Neural cell (in vitro differentiated cells): ENCODE measurements around the gene CRIM1. TPM values are rescaled to one million over a fixed set of nuclear protein-coding genes. Genes with fewer than 3 reads are reported as not detected.

Experiments used
- H2AFZ ChIP-seq: fragments of 200-600, 300-800 bp; sonication (generic), shearing (Covaris generic); 2 replicates; pipeline ENCODE4 v1.6.0; 2014; ENCODE audit warnings: low read depth, mild to moderate bottlenecking, antibody characterized with exemption, low read length, moderate library complexity
- H3F3A ChIP-seq: fragments of 200-600 bp; shearing (Covaris generic); 2 replicates; pipeline ENCODE4 v1.6.1; 2016; ENCODE audit warnings: mild to moderate bottlenecking, moderate library complexity, mixed read lengths, antibody characterized with exemption, low read length; ENCODE audit not compliant: insufficient read depth, poor library complexity, severe bottlenecking
- H3K27ac ChIP-seq: fragments of 200-600, 300-800 bp; sonication (generic), shearing (Covaris generic); 2 replicates; pipeline ENCODE4 v1.5.1; 2014; ENCODE audit warnings: mild to moderate bottlenecking, low read length, moderate library complexity
- H3K27me3 ChIP-seq: fragments of 300-800, 200-600 bp; sonication (generic), shearing (Covaris generic); 2 replicates; pipeline ENCODE4 v1.6.0; 2014; ENCODE audit warnings: mild to moderate bottlenecking, low read depth, low read length, moderate library complexity; ENCODE audit not compliant: insufficient read depth
- H3K36me3 ChIP-seq: fragments of 300-800, 200-600 bp; sonication (generic), shearing (Covaris generic); 2 replicates; pipeline ENCODE4 v1.5.1; 2014; ENCODE audit warnings: mild to moderate bottlenecking, antibody characterized with exemption, low read length, moderate library complexity; ENCODE audit not compliant: insufficient read depth
- H3K4me2 ChIP-seq: fragments of 300-800, 200-600 bp; sonication (generic), shearing (Covaris generic); 2 replicates; pipeline ENCODE4 v1.6.0; 2014; ENCODE audit warnings: mild to moderate bottlenecking, low read length
- H3K4me3 ChIP-seq: fragments of 300-800, 200-600 bp; sonication (generic), shearing (Covaris generic); 2 replicates; pipeline ENCODE4 v1.5.1; 2014; ENCODE audit warnings: mild to moderate bottlenecking, low read length, moderate library complexity
- H3K79me2 ChIP-seq: fragments of 200-600 bp; shearing (Covaris generic); replicated peaks from 2 replicates; pipeline ENCODE4 v1.6.0; 2014; ENCODE audit warnings: mild to moderate bottlenecking, low read length, moderate library complexity; ENCODE audit not compliant: insufficient read depth
- H3K9ac ChIP-seq: fragments of 300-800, 200-600 bp; sonication (generic), shearing (Covaris generic); 2 replicates; pipeline ENCODE4 v1.6.1; 2016; ENCODE audit warnings: mild to moderate bottlenecking, low read length, mixed read lengths
- H3K9me2 ChIP-seq: fragments of 200-600 bp; shearing (Covaris generic); 2 replicates; pipeline ENCODE4 v1.6.1; 2016; ENCODE audit warnings: mild to moderate bottlenecking, low read length, mixed read lengths; ENCODE audit not compliant: insufficient read depth
- H3K9me3 ChIP-seq: fragments of 200-600, 300-800 bp; sonication (generic), shearing (Covaris generic); 2 replicates; pipeline ENCODE4 v1.6.1; 2016; ENCODE audit warnings: mild to moderate bottlenecking, mixed run types, low read length, moderate library complexity, mixed read lengths
- H4K20me1 ChIP-seq: fragments of 200-600 bp; shearing (Covaris generic); 2 replicates; pipeline ENCODE4 v1.6.1; 2016; ENCODE audit warnings: mild to moderate bottlenecking, mixed run types; ENCODE audit not compliant: insufficient read depth
- EP300 ChIP-seq: fragments of 450-650 bp; conservative IDR thresholded peaks from 2 replicates; pipeline ENCODE4 v1.6.1; 2014; ENCODE audit warnings: antibody characterized with exemption, mild to moderate bottlenecking, moderate library complexity; ENCODE audit not compliant: poor library complexity, severe bottlenecking
- EZH2 ChIP-seq: fragments of 200-600, 300-800 bp; shearing (Covaris generic), sonication (generic); IDR thresholded peaks from 2 replicates; pipeline ENCODE4 v1.6.1; 2014; ENCODE audit warnings: antibody characterized with exemption, low read length, borderline replicate concordance, mild to moderate bottlenecking; ENCODE audit not compliant: insufficient read depth, poor library complexity, severe bottlenecking
- MXI1 ChIP-seq: fragments of 450-650 bp; conservative IDR thresholded peaks from 2 replicates; pipeline ENCODE4 v1.6.1; 2014; ENCODE audit warnings: antibody characterized with exemption, mild to moderate bottlenecking; ENCODE audit not compliant: poor library complexity, severe bottlenecking
- POLR2AphosphoS5 ChIP-seq: IDR thresholded peaks from 2 replicates; pipeline ENCODE4 v1.6.1; 2012
- RAD21 ChIP-seq: fragments of 450-650 bp; conservative IDR thresholded peaks from 2 replicates; pipeline ENCODE4 v1.6.1; 2014; ENCODE audit warnings: antibody characterized with exemption, mild to moderate bottlenecking, moderate library complexity
- SMC3 ChIP-seq: fragments of 450-650 bp; conservative IDR thresholded peaks from 2 replicates; pipeline ENCODE4 v1.6.1; 2014; ENCODE audit warnings: antibody characterized with exemption, mild to moderate bottlenecking, moderate library complexity; ENCODE audit not compliant: poor library complexity
- TAF1 ChIP-seq: IDR thresholded peaks from 2 replicates; pipeline ENCODE4 v1.6.1; 2012; ENCODE audit warnings: low read depth
- polyA plus RNA-seq: library from polyadenylated mRNA; depleted of rRNA; stranded (reverse); fragments of >200 nt; gene quantifications from 2 replicates; pipeline ENCODE4 v1.2.3, GENCODE V29; 2014
- TF ChIP-seq, protein P1 (sequence below): IDR thresholded peaks from 2 replicates; pipeline ENCODE4 v1.6.1; 2012; ENCODE audit warnings: borderline replicate concordance
- TF ChIP-seq, protein P2 (sequence below): fragments of 450-650 bp; IDR thresholded peaks from 2 replicates; pipeline ENCODE4 v1.5.1; 2014; ENCODE audit warnings: antibody characterized with exemption, mild to moderate bottlenecking, moderate library complexity; ENCODE audit not compliant: poor library complexity, severe bottlenecking

The CRIM1 gene
- polyA plus RNA-seq, 1 donor from 2014 or later = 6.7 TPM

DNA sequence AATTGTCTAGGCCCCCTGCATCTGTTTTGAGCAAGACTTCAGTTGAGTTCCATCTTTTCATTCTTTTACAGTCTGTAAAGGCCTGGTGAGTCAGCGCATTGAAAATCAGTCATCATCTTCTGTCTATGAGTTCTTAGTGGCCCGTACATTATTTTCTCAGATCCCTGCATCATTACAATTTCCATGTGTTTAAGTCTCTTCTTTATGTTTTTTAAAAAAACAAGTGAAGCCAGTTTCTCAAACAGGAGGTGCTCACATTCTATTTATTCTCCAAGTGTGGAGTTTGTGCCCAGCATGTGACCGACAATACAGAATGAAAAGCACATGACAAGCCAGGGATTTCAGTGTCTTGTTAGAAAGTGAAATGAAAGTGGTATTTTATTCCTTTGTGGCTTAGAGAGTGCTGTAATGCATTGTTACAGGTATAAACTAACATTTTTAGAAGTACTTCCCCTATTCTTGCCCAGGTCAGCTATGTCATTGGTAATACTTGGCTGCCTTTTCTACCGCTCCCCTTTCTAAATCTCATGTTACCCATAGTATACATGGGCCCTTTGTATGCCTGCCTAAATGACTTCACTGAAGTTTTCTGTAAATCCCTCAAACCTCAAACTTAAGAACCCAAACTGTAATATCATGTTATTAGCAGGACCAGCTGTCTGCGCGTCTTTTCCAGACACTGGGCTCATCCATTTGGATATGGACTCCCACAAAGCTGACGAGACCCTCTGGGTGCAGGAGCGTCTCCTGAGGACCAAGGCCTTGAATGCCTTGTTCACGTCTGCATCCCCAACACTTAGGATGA lies 174.8 kb downstream of the CRIM1 start (continued):
- TF ChIP-seq, protein P1, sequence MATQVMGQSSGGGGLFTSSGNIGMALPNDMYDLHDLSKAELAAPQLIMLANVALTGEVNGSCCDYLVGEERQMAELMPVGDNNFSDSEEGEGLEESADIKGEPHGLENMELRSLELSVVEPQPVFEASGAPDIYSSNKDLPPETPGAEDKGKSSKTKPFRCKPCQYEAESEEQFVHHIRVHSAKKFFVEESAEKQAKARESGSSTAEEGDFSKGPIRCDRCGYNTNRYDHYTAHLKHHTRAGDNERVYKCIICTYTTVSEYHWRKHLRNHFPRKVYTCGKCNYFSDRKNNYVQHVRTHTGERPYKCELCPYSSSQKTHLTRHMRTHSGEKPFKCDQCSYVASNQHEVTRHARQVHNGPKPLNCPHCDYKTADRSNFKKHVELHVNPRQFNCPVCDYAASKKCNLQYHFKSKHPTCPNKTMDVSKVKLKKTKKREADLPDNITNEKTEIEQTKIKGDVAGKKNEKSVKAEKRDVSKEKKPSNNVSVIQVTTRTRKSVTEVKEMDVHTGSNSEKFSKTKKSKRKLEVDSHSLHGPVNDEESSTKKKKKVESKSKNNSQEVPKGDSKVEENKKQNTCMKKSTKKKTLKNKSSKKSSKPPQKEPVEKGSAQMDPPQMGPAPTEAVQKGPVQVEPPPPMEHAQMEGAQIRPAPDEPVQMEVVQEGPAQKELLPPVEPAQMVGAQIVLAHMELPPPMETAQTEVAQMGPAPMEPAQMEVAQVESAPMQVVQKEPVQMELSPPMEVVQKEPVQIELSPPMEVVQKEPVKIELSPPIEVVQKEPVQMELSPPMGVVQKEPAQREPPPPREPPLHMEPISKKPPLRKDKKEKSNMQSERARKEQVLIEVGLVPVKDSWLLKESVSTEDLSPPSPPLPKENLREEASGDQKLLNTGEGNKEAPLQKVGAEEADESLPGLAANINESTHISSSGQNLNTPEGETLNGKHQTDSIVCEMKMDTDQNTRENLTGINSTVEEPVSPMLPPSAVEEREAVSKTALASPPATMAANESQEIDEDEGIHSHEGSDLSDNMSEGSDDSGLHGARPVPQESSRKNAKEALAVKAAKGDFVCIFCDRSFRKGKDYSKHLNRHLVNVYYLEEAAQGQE = no peak

DNA sequence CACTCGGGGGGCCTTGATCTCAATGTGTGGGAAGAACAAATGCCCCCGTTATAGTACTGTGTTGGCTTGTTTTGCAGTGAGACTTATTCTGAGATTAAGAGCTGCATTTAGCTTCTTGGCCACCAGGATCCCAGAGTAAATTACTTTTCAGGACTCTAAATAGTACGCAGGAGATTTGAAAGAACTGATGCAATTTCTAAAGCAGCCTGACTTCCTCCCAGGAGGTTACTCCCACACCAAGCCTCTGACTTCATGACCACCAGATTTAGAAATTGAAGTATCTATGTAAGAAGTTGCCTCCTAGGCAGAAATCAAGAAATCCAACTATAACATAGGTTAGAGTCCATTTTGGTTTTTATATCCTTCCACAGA lies 175.4 kb downstream of the CRIM1 start:
- Histone ChIP-seq H2AFZ (no peak overlapping the region), H3K36me3 (no peaks in the 10 kb centered on the region), H4K20me1 (no peaks in the 10 kb centered on the region), H3K9ac (no peak overlapping the region), H3K4me2 (no peak overlapping the region), H3K27me3 (no peaks in the 10 kb centered on the region), H3K27ac (no peak overlapping the region), H3F3A (no peaks in the 10 kb centered on the region), H3K79me2 (no peaks in the 10 kb centered on the region), H3K9me2 (no peaks in the 10 kb centered on the region), H3K4me3 (no peak overlapping the region), H3K9me3 (no peaks in the 10 kb centered on the region)
- no peak for TF ChIP-seq SMC3
- TF ChIP-seq, protein P1 = no peak
- TF ChIP-seq EP300 = no peak
- TF ChIP-seq, protein P2, sequence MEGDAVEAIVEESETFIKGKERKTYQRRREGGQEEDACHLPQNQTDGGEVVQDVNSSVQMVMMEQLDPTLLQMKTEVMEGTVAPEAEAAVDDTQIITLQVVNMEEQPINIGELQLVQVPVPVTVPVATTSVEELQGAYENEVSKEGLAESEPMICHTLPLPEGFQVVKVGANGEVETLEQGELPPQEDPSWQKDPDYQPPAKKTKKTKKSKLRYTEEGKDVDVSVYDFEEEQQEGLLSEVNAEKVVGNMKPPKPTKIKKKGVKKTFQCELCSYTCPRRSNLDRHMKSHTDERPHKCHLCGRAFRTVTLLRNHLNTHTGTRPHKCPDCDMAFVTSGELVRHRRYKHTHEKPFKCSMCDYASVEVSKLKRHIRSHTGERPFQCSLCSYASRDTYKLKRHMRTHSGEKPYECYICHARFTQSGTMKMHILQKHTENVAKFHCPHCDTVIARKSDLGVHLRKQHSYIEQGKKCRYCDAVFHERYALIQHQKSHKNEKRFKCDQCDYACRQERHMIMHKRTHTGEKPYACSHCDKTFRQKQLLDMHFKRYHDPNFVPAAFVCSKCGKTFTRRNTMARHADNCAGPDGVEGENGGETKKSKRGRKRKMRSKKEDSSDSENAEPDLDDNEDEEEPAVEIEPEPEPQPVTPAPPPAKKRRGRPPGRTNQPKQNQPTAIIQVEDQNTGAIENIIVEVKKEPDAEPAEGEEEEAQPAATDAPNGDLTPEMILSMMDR = no peak
- no peak for TF ChIP-seq EZH2
- TF ChIP-seq POLR2AphosphoS5 = no peak
- TF ChIP-seq RAD21 = no peak
- TF ChIP-seq TAF1 = no peak
- no peak for TF ChIP-seq MXI1
